Nephron (organoid): ENCODE results near the gene OVCH1.
A peak's percentile ranks its signal among the peaks of the same experiment; 100 is the strongest.

Experiments
- H3K27ac Mint-ChIP-seq, 3 experiments: 2 replicates each; pipeline ENCODE4 v1.8.0; 2020; ENCODE audit warnings: mixed read lengths in 3 of 3, mild to moderate bottlenecking in 2 of 3, moderate library complexity in 1 of 3
- H3K27me3 Mint-ChIP-seq: 2 replicates; pipeline ENCODE4 v1.8.0; 2021; ENCODE audit warnings: low read depth, mild to moderate bottlenecking, moderate library complexity, mixed read lengths
- H3K36me3 Mint-ChIP-seq: 2 replicates; pipeline ENCODE4 v1.8.0; 2020; ENCODE audit warnings: low read depth, mixed read lengths
- H3K4me1 Mint-ChIP-seq: 2 replicates; pipeline ENCODE4 v1.8.0; 2020; ENCODE audit warnings: mixed read lengths
- H3K4me3 Mint-ChIP-seq, 3 experiments: 2 replicates each; pipeline ENCODE4 v1.8.0; 2020; ENCODE audit warnings: mild to moderate bottlenecking in 3 of 3, mixed read lengths in 3 of 3, moderate library complexity in 2 of 3
- H3K9me3 Mint-ChIP-seq: 2 replicates; pipeline ENCODE4 v1.8.0; 2020; ENCODE audit warnings: mixed read lengths
- TF ChIP-seq, protein P1 (sequence below), 3 experiments: fragments of 200-600 bp; sonication (generic); IDR thresholded peaks; one replicate each; pipeline ENCODE4 v1.5.0; 2021; ENCODE audit warnings: antibody characterized with exemption in 3 of 3; ENCODE audit not compliant: unreplicated experiment in 3 of 3

OVCH1 gene, protein sequence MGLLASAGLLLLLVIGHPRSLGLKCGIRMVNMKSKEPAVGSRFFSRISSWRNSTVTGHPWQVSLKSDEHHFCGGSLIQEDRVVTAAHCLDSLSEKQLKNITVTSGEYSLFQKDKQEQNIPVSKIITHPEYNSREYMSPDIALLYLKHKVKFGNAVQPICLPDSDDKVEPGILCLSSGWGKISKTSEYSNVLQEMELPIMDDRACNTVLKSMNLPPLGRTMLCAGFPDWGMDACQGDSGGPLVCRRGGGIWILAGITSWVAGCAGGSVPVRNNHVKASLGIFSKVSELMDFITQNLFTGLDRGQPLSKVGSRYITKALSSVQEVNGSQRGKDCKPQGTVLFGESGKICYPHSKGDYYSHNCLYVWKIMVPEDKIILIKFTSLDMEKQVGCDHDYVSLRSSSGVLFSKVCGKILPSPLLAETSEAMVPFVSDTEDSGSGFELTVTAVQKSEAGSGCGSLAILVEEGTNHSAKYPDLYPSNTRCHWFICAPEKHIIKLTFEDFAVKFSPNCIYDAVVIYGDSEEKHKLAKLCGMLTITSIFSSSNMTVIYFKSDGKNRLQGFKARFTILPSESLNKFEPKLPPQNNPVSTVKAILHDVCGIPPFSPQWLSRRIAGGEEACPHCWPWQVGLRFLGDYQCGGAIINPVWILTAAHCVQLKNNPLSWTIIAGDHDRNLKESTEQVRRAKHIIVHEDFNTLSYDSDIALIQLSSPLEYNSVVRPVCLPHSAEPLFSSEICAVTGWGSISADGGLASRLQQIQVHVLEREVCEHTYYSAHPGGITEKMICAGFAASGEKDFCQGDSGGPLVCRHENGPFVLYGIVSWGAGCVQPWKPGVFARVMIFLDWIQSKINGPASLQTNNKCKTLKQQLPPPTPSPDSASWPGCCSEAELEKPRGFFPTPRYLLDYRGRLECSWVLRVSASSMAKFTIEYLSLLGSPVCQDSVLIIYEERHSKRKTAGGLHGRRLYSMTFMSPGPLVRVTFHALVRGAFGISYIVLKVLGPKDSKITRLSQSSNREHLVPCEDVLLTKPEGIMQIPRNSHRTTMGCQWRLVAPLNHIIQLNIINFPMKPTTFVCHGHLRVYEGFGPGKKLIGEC

DNA sequence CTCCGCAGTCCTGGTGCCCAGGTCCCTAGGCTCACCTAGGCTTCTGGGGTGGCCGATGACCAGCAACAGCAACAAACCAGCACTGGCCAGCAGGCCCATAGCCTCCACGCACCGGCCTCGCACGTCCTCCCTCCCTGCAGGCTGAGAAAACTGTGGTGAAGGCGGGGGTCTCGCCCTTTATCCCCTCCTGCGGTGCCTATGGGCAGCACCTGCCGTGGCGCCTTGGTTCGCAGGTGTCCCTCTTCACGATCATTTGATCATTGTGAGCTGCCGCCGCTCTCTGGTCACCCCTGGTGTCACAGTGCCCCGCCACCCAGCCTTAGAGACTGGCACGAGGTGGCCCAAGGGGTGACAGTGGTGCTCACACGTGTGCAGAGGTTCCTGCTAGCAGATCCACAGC lies at the start of gene OVCH1:
Gene OVCH1 (minus strand): TSS at position 99 of the 400 bp plus-strand sequence. CDS start 0 bp downstream, at position 99.
- no peaks in the 10 kb centered on the region for H3K36me3 Mint-ChIP-seq
- H3K27ac Mint-ChIP-seq: no peak within 1 kb of the TSS
- H3K4me1 Mint-ChIP-seq: no peaks in the 10 kb centered on the region
- no peak within 1 kb of the TSS for H3K4me3 Mint-ChIP-seq
- TF ChIP-seq, protein P1, sequence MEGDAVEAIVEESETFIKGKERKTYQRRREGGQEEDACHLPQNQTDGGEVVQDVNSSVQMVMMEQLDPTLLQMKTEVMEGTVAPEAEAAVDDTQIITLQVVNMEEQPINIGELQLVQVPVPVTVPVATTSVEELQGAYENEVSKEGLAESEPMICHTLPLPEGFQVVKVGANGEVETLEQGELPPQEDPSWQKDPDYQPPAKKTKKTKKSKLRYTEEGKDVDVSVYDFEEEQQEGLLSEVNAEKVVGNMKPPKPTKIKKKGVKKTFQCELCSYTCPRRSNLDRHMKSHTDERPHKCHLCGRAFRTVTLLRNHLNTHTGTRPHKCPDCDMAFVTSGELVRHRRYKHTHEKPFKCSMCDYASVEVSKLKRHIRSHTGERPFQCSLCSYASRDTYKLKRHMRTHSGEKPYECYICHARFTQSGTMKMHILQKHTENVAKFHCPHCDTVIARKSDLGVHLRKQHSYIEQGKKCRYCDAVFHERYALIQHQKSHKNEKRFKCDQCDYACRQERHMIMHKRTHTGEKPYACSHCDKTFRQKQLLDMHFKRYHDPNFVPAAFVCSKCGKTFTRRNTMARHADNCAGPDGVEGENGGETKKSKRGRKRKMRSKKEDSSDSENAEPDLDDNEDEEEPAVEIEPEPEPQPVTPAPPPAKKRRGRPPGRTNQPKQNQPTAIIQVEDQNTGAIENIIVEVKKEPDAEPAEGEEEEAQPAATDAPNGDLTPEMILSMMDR (IDR thresholded peaks at IDR 0.05; ENCODE audit: unreplicated experiment in 3 of 3): no peak
- H3K9me3 Mint-ChIP-seq: no peaks in the 10 kb centered on the region
- no peaks in the 10 kb centered on the region for H3K27me3 Mint-ChIP-seq

DNA sequence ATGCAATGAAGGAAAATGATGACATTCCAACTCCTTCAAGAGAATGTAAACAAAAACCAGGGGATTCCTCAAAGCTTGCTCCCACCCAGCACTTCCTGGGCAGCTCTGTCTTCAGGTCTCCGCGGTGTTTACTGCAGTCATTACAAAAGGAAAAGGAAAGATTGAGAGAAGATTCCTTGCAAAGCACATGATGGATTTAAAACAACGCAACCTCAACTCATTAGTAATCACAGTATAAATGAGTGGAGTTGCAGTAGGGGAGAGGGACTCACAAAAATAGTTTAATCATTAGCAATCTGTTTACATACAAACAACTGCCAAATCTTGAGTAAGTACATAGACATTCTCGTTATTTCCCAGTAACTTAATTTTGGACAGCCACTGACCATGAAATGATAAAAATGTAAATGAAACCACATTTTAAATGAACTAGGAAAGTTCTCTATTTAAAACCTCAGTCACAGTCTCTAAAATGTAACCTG lies 49.7 kb upstream of the OVCH1 start:
- H3K36me3 Mint-ChIP-seq: no peaks in the 10 kb centered on the region

DNA sequence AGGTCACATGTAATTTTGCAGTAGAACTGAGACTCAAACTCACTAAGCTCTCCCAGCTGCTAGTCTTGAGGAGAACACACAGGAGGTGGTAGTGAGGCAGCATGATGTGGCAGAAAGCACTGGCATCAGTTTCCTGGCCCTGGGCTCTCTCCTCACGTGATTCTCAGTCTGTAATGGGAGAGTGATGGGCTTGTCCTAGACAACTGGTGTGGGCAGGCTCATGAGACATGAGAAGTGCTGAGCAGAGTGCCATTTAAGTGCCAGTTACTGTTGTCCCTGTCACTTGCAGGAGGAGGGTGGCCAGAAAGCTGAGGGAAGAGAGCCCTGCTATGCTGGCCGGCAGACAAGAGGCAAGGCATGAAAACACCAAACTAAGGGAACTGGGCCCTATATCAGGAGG lies 48.5 kb upstream of the OVCH1 start:
- Mint-ChIP-seq H3K4me3 (no peak overlapping the region), H3K36me3 (no peaks in the 10 kb centered on the region), H3K4me1 (peaks cover 35% of the 10 kb centered on the region), H3K9me3 (peaks cover 3% of the 10 kb centered on the region), H3K27me3 (no peaks in the 10 kb centered on the region), H3K27ac (peak overlapping the region; percentile 30 to 81 (median 54))
- TF ChIP-seq, protein P1 (IDR thresholded peaks at IDR 0.05; ENCODE audit: unreplicated experiment in 3 of 3): no peak

More for the DNA sequence above, 49.7 kb upstream of the OVCH1 start:
- no peak overlapping the region for H3K4me3 Mint-ChIP-seq
- H3K4me1 Mint-ChIP-seq: peaks cover 36% of the 10 kb centered on the region
- H3K27me3 Mint-ChIP-seq: no peaks in the 10 kb centered on the region
- H3K27ac Mint-ChIP-seq: peak overlapping the region; percentile 30 to 71 (median 54)
- TF ChIP-seq, protein P1 (IDR thresholded peaks at IDR 0.05; ENCODE audit: unreplicated experiment in 3 of 3): no peak
- peaks cover 3% of the 10 kb centered on the region for H3K9me3 Mint-ChIP-seq

DNA sequence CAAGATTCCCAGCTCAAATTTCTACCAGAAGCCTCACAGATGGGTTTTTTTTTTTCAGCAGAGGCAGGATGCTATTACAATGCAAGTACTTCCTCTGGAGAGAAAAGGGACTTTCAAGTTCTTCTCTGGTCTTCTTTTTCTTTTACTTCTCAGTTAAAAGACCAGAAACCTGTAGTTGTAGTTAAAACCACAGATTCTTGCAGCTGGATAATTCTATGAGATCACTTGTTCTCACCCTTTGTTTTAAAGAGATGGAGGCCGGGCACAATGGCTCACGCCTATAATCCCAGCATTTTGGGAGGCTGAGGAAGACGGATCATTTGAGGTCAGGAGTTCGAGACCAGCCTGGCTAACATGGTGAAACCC lies 47.6 kb upstream of the OVCH1 start:
- Mint-ChIP-seq H3K36me3 (no peaks in the 10 kb centered on the region), H3K27ac (no peak overlapping the region), H3K9me3 (peaks cover 3% of the 10 kb centered on the region), H3K4me3 (no peak overlapping the region), H3K4me1 (peaks cover 35% of the 10 kb centered on the region), H3K27me3 (no peaks in the 10 kb centered on the region)
- TF ChIP-seq, protein P1 (IDR thresholded peaks at IDR 0.05; ENCODE audit: unreplicated experiment in 3 of 3): no peak

DNA sequence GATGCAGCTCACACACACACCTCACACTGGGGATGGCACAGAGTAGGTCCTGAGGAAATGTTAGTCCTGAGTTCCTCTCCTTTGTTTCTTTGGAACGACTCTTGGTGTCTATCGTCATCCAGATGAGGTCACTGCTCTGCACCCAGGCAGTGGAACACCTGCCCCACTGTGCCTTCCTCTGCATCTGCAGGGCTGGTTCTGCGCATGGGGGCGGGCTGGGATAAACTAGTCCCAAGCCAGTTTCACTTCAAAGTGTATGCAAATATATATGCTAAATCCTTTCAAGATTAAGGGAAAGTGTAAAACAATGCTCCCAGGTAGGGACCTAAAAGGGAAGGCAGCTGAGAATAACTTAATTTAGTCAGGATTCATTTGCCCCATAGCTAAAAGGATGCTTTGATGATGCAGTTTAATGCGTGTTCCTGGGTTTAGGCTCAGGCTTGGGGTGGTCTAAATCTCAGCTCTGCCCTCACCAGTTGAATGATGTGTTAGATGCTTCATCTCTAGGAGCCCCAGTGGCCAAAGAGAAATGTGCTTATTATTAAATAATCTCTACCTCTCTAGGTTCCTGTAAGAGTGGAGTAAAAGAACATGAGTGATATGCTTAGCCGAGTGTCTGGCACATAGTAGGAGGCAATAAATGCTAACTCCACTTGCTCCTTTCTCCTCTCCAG lies 47.1 kb upstream of the OVCH1 start:
- H3K9me3 Mint-ChIP-seq: peaks cover 3% of the 10 kb centered on the region
- no peak overlapping the region for H3K4me3 Mint-ChIP-seq
- no peak overlapping the region for H3K27ac Mint-ChIP-seq
- H3K27me3 Mint-ChIP-seq: no peaks in the 10 kb centered on the region
- TF ChIP-seq, protein P1 (IDR thresholded peaks at IDR 0.05; ENCODE audit: unreplicated experiment in 3 of 3): no peak
- H3K36me3 Mint-ChIP-seq: no peaks in the 10 kb centered on the region
- H3K4me1 Mint-ChIP-seq: peaks cover 35% of the 10 kb centered on the region
